Endometrium (tissue), 2 donors: ENCODE results near the gene SFI1.
"Not testable (repeated sequence)": the region's sequence is repeated elsewhere in the genome, so short reads cannot be mapped to it uniquely, and the experiment has no call there.

Experiments
- FAIRE-seq: peaks from 2 replicates; lab custom pipeline; 2012; peaks lifted over from hg19 to GRCh38; lab: Jason Lieb, UNC
- donor health status: control.
- donor health status: control.

The SFI1 gene

DNA sequence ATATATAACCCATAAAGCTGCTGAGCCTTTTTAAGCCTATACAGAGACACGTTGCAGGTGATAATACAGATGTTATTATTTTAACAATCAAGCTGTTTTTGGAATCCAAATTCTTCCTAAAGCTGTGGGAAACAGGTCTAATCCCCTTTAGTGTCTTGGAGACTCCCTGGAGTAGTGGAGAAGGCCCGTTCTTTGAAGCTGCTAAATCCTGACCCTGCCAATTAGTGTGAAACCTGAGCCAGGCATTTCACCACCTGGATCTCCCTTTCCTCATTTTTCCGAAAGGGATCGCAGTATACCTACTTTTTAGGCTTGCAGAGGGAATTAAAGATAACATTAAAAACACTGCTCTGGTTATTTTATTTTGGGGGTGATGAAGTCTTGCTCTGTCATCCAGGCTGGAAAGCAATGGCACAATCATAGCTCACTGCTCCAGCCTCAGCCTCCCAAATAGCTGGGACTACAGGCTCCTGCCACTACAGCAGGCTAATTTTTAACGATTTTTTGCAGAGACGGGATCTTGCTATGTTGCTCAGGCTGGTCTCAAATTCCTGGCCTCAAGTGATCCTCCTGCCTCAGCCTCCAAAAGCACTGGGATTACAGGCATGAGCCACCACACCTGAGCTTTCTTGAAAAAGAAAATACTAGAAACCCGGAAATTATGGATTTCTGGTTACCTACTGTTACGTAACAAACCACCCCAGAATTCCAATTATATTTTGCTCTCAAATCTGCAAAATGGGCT lies 4.9 kb upstream of the SFI1 start:
- no peak for FAIRE-seq

DNA sequence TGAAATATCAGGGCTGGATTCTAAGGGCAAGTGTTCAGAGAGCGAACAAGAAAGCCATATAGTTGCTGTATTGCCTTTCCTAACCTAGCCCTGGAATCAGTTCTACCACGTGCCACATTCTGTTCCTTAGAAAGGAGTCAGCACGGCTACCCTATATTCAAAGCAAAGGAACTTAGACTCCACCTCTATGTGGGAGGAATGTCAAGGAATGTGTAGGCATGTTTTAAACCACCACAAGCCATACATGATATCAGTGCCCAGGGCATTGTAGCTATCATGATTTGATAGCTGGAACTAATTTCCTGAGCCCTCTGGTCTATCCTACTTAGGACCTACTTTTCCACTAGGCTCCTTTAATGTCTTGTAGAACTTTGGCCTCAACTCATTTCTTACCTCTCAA lies 4.2 kb upstream of the SFI1 start:
- FAIRE-seq = no peak

DNA sequence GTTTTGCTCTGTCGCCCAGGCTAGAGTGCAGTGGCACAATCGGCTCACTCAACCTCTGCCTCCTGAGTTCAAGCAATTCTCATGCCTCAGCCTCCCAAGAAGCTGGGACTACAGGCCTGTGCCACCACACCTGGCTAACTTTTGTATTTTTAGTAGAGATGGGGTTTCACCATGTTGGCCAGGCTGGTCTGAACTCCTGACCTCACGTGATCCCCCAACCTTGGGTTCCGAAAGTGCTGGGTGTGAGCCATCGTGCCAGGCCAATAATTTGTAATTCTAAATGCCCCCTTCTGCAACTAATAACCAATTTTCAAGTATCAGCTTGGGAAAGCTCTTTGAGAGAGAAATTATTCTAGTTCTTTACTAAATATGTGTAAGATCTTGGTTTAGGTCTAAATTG lies 3.0 kb upstream of the SFI1 start:
- not testable (repeated sequence) for FAIRE-seq

DNA sequence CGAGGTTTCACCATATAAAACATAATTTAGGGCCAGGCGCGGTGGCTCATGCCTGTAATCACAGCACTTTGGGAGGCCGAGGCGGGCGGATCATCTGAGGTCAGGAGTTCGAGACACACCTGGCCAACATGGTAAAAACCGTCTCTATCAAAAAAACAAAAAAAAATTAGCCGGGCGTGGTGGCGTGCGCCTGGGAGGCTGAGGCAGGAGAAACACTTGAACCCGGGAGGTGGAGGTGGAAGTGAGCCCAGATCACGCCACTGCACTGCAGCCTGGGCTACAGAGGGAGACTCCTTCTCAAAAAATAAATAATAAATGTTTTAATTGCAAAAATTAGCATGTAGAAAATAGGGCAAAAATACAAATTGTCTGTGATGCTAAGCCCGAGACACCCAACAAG lies 993 bp upstream of the SFI1 start:
- FAIRE-seq = no peak

DNA sequence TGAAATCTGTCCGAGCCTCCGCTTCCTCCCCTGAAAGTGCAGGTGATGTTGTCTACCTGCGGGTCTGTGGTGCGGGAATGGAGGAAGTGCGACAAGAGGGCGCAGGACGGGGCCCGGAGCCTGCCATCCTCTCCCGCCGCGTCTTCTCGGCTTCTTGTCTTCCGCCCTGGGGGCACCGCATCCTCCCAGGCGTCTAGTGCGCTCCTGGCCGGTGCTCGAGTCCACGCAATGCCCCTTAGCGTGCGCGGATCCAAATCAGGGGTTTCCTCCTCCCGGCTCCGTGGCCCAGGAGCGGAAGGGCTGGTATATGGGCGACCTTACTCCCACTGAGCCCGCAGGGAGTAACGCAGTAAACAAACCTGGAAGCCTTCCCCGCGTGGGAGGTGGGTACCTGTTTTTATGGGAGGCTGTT lies 405 bp downstream of the SFI1 start:
- no peak for FAIRE-seq

DNA sequence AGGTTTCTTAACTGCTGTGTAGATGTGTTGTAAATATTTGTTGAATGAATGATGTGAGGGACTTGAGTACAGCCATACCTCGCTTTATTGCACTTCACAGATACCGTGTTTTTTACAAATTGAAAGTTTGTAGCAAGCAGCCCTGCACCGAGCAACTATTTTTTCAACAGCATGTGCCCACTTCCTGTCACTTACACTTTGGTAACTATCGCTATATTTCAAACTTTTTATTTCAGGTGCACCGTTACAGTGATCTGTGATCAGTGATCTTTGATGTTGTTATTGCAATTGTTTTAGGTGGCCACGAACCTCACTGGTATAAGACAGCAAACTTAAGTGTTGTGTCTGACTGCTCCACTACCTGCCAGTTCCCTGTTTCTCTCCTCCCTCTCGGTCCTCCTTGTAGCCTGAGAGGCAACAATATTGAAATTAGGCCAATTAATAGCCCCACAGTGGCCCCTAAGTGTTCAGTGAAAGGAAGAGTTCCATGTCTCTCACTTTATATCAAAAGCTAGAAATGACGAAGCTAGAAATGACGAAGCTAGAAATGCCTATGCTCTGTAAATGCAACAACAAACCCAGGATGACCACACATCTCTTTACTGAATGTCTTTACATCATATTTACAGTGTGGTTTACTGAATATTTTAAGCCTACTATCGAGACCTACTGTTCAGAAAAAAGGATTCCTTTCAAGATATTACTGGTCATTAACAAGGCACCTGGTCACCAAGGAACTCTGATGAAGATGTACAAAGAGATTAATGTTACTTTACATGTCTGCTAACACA lies 1.0 kb downstream of the SFI1 start:
- FAIRE-seq = no peak

DNA sequence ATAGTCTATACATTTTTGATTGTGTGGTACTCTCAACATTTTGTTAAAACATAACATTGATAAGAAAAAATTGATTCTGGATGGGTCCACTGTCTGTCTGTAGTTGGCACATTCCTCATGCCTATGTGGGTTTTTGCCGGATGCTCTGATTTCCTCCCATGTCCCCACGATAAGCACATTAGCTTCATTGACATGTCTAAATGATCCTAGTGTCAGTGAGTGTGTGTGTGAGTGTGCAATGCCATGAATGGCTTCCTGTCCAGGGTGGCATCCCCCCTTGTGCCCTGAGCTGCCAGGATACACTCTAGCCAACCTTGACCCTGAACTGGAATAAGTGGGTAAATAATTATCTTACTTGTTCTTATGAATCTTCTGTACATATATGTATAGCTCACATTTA lies 5.4 kb downstream of the SFI1 start:
- FAIRE-seq = no peak

DNA sequence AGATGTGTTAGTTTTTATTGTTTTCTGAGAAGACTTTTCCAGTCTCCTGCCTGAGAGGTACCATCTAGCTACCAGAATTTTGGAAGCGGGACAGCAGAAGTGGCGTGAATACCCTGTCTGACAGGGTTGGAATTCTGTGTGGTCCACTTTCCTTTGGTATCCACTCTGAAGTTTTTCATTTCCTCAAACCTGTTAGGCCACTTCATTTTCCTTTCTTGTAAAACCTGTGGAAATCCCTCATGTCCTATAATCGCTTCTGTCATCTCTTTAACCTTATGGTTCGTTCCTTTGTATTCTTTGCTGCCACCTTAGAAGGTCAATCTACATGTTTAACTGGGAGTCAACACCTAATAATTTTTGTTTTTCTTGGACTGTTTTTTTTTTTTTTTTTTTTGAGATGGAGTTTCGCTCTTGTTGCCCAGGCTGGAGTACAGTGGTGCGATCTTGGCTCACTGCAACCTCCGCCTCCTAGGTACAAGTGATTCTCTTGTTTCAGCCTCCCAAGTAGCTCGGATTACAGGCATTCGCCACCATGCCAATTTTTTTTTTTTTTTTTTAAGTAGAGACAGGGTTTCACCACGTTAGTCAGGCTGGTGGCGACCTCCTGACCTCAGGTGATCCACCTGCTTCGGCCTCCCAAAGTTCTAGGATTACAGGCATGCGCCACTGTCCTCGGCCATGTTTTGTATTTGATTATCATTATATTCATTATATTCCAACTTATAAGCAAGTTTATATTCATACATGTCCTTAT lies 7.1 kb downstream of the SFI1 start:
- no peak for FAIRE-seq

DNA sequence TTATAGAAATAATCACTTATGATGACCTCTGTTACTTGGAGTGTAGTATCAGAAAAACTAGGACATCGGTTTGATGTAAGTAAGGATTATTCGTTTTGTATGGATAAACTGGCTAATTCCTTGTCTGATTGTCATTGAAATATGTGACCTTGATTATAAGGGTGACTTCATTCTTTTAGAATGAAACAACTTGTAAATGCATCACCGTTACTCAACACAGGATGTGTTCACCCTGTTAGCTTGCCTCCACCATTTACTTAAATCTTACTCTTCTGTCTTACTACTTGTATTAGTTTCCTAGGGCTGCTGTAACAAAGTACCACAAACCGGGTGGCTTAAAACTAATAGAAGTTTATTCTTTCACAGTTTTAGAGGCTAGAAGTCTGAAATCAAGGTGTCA lies 7.9 kb downstream of the SFI1 start:
- no peak for FAIRE-seq

DNA sequence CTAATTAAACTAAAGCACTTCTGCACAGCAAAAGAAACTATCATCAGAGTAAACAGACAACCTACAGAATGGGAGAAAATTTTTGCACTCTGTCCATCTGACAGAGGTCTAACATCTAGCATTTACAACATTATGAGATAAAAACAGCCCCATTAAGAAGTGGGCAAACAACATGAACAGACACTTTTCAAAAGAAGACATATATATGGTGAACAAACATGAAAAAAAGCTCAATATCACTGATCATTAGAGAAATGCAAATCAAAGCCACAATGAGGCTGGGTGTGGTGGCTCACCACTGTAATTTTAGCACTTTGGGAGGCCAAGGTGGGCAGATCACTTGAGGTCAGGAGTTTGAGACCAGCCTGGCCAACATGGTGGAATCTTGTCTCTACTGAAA lies 11.2 kb downstream of the SFI1 start:
- not testable (repeated sequence) for FAIRE-seq

DNA sequence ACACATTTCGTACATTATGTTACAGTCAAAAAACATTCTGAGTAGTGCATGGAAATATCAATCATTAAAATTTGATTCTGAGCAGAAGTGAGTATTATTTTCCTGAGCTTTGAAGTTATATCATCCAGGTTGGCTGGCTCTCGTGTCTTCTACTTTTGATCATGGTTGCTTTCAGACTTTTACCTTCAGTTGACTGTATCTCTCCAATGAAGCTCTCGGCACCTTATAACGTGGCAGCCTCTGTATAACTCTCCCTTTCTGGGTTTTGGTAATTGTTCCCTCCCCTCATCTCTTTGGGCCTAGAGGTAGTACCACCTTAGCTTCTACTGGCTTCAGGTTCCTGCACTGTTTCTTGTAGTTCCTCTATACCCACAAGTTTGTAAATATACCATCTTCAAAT lies 12.2 kb downstream of the SFI1 start:
- no peak for FAIRE-seq

DNA sequence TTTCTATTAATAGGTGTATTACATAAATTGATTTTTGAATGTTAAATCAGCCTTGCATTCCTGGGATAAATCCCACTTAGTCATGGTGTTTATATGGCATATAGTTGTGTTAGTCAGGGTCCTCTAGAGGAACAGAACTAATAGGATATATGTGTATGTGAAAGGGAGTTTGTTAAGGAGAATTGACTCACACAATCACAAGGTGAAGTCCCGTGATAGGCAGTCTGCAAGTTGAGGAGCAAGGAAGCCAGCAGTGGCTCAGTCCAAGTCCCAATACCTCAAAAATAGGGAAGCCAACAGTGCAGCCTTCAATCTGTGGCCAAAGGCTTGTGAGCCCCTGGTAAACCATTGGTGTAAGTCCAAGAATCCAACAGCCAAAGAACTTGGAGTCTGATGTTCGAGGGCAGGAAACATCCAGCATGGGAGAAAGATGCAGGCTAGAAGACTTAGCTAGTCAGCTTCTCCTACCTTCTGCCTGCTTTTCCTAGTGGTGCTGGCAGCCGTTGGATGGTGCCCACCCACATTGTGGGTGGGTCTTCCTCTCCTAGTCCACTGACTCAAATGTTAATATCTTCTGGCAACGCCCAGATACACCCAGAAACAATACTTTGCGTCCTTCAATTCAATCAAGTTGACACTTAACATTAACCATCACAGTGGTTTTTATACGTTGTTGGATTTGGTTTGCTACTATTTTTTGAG lies 12.9 kb downstream of the SFI1 start:
- no peak for FAIRE-seq

DNA sequence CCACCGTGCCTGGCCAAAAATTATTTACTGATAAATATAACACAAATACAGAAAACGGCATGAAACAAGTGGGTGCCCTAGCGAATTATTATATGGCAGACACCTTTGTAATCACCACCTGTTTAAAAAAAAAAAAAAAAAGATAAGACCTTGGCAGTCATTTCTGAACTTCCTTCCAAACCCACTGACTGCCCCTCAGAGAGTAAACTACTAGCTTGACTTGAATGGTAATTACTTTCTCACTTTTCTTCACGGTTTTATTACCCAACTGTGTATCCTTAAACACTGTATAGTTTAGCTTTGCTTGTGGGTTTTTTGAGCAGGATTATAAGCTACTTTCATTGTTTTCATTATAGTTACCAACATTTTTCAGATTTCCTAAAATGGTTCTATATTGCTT lies 23.7 kb downstream of the SFI1 start:
- FAIRE-seq = no peak

DNA sequence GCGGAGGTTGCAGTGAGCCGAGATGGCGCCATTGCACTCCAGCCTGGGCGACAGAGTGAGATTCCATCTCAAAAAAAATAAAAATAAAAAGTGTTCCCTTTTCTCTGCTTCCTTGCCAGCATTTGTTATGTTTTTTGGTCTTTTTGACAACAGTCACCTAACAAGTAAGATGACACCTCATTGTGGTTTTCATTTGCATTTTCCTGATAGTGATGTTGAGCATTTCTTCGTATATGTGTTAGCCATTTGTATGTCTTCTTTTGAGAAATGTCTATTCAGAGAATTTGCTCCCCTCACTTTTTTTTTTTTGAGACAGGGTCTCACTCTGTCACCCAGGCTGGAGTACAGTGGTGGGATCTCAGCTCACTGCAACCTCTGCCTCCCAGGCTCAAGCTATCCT lies 27.8 kb downstream of the SFI1 start:
- FAIRE-seq = not testable (repeated sequence)

DNA sequence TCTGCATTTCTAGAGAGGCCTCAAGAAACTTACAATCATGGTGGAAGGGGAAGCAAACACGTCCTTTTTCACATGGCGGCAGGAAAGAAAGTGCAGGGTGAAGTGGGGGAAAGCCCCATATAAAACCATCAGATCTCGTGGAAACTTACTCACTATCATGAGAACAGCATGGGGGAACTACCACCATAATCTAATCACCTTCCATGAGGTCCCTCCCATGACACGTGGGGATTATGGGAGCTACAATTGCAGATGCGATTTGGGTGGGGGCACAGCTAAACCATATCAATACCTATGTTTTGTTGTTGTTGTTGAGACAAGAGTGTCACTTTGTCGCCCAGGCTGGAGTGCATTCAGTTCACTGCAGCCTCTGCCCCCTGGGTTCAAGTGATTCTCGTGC lies 29.9 kb downstream of the SFI1 start:
- FAIRE-seq = no peak

DNA sequence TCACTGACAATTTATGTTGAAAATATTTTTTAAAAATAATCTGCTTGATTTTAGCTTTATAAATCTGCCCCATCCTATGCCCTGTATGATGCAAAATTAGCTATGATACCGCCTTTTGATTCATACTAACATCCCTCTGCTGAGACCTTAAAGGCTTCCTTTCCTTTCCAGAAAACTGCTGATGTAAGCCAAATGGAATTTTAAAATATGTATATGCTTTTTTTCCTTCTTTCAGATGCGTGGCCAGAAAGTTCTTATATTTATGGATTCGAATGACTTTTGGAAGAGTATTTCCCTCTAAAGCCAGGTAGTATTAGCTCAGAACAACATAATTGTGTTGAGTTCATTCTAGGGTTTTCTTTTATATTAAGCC lies 34.5 kb downstream of the SFI1 start:
- FAIRE-seq = no peak

DNA sequence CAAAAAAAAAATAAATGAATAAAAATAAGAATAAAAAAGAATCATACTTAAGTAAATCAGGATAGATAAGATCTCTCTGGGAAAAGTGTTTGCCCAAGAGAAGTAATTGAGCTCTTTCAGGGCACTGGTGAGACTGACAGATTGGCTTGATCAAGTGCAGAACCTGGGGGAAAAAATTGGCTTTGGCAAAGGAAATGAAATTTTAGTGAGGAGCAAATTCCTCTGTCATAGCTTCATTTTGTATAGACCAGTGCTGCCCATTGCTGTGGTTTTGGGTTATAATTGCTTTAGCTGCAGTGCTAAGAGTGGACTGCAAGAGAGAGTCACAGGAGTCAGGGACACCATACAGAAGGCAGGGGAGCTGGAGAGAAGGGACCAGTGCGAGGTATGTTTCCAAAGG lies 35.7 kb downstream of the SFI1 start:
- FAIRE-seq = no peak

DNA sequence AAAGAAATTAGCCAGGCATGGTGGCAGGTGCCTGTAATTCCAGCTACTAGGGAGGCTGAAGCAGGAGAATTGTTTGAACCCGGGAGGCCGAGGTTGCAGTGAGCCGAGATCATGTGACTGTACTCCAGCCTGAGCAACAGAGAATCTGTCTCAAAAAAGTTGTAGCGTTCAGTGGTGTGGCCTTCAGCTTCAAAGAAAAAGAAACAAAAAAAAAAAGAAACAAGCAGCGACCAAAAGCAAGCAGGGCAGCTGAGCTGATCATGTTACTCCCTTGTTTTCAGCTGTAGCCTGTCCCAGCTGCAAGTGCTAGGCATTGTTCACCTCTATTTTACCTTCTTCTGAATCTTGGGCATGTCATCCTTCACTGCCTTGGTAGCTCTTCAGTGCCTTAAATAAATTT lies 37.0 kb downstream of the SFI1 start:
- no peak for FAIRE-seq

DNA sequence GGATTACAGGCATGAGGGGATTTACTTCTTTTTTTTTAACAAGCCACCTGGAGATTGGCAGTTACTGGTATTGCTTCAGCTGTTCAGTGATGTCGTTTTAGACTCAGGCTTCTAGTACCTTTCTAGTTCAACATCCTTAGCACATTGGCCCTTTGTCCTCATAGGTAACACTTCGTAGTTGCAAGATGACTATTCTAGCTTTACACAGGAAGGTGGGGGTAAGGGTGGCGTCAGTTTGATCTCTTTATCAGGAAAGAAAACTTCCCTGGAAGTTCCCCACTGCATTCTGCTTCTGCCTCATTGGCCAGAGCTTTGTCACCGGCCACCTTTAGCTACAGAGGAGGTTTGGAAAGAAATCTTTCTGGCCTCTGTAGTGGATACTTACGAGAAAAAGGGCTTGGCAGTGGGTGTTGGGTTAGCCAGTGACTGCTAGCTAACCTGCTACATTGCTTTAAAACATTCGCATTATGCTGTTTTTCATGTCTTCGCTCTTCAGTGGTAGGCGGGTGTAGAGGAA lies 40.7 kb downstream of the SFI1 start:
- no peak for FAIRE-seq

DNA sequence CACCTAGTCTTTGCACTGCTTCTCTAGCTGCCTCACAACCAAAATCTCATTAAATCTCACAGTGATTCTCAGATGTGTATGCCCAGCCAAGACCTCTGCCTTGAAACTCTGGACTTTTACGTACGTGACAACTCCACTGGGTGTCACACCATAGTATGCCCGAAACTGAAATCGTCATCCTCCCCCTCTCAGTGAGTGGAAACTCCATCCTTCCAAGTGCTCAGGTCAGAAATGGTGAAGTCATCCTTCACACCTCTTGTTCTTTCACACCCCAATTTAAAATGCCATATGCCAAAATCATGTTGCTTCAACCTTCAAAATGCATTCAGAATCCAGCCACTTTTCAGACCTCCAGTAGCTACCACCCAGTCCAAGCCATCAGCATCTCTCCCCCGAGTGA lies 42.5 kb downstream of the SFI1 start:
- no peak for FAIRE-seq

DNA sequence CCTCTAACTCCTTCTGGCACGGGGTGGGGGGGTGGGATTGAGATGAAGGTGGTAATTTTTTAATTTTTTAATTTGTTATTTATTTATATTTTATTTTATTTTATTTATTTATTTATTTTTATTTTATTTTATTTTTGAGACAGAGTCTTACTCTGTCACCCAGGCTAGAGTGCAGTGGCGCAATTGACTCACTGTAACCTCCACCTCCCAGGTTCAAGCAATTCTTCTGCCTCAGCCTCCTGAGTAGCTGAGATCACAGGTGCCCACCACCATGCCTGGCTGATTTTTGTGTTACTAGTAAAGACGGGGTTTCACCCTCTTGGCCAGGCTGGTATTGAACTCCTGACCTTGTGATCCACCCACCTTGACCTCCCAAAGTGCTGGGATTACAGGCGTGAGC lies 43.8 kb downstream of the SFI1 start:
- not testable (repeated sequence) for FAIRE-seq

DNA sequence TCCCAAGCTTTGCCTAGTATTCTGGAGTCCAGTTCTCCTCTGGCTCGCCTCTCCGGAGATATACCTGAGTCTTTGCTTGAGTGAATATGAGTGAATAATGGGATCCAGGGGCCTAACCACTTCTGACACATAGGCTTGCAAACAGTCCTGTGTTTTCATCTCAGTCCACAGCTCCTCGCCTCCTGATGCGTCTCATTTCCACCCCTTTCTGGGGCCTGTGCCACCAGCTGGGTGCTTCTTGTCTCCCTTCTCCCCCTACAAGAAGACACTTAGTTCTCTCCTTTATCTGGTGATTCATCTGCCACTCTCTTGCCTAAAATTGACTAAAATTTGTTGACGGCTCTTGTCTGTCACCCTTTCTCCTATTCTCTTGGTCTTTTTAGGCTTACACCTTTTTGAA lies 44.6 kb downstream of the SFI1 start:
- no peak for FAIRE-seq
